SK-N-MC (cell line): ENCODE results near the gene CASZ1.

Experiments
- EZH2 ChIP-seq: fragments of 200-600 bp; sonication (generic); IDR thresholded peaks from one replicate; pipeline ENCODE4 v1.6.1; 2017; ENCODE audit warnings: antibody characterized with exemption
- FOXP2 ChIP-seq: optimal IDR thresholded peaks from 2 replicates; pipeline ENCODE3; 2011; ENCODE audit warnings: mild to moderate bottlenecking, moderate library complexity; ENCODE audit not compliant: insufficient read depth; ENCODE audit errors: extremely low read length, control extremely low read depth
- POLR2AphosphoS5 ChIP-seq: IDR thresholded peaks from 2 replicates; pipeline ENCODE4 v1.6.1; 2012; ENCODE audit warnings: mild to moderate bottlenecking, low read depth, low read length, borderline replicate concordance

GRCh38 chr1:10625076-10625475 is 171.4 kb downstream of the CASZ1 start:
- TF ChIP-seq EZH2 (no peak), POLR2AphosphoS5 (no peak), FOXP2 (no peak)
